Spleen (tissue), 11 donors: ENCODE data around the gene BAIAP2L1. TPM values are rescaled to one million over a fixed set of nuclear protein-coding genes. Genes with fewer than 3 reads are reported as not detected.

Experiments
- DNase-seq: peaks from one replicate; pipeline ENCODE4 v3.0.0-alpha.2; 2020
- H3K27ac ChIP-seq, 8 donors: fragments of 200-600 bp; sonication (generic) in 7 of 8; 1 replicate in 4 of 8; 2 replicates in 4 of 8; pipeline versions ENCODE4 v1.5.0 to v1.8.0; 2016 to 2021; ENCODE audit warnings: inconsistent platforms in 4 of 8, mild to moderate bottlenecking in 4 of 8, moderate library complexity in 1 of 8
- H3K27me3 ChIP-seq, 7 donors: fragments of 200-600 bp; sonication (generic) in 6 of 7; replicated peaks in 1 of 7; 1 replicate in 4 of 7; 2 replicates in 3 of 7; pipeline versions ENCODE4 v1.5.0 to v1.8.0; 2016 to 2021; ENCODE audit warnings: inconsistent platforms in 3 of 7, mild to moderate bottlenecking in 1 of 7
- H3K36me3 ChIP-seq, 6 donors: fragments of 200-600 bp; sonication (generic) in 5 of 6; 1 replicate in 4 of 6; 2 replicates in 2 of 6; pipeline versions ENCODE4 v1.5.0 to v1.8.0; 2016 to 2021; ENCODE audit warnings: inconsistent platforms in 2 of 6
- H3K4me1 ChIP-seq, 6 donors: fragments of 200-600 bp; sonication (generic) in 5 of 6; 1 replicate in 3 of 6; 2 replicates in 3 of 6; pipeline versions ENCODE4 v1.5.0 to v1.8.0; 2016 to 2021; ENCODE audit warnings: inconsistent platforms in 3 of 6
- H3K4me3 ChIP-seq, 8 donors: fragments of 200-600 bp; sonication (generic) in 7 of 8; 1 replicate in 4 of 8; 2 replicates in 4 of 8; pipeline versions ENCODE4 v1.5.0 to v1.8.0; 2016 to 2021; ENCODE audit warnings: inconsistent platforms in 4 of 8, mild to moderate bottlenecking in 4 of 8, moderate library complexity in 2 of 8
- H3K9me3 ChIP-seq, 8 donors: fragments of 200-600 bp; sonication (generic) in 7 of 8; 1 replicate in 4 of 8; 2 replicates in 4 of 8; pipeline versions ENCODE4 v1.5.0 to v1.8.0; 2016 to 2021; ENCODE audit warnings: inconsistent platforms in 4 of 8
- POLR2A ChIP-seq, 3 donors: fragments of 450-650 bp; IDR thresholded peaks; one replicate each; pipeline ENCODE4 v1.5.1; 2017; ENCODE audit warnings: antibody characterized with exemption in 3 of 3, mild to moderate bottlenecking in 1 of 3
- POLR2AphosphoS5 ChIP-seq, 3 donors: sonication (generic); formaldehyde crosslinking; IDR thresholded peaks; one replicate each; pipeline ENCODE4 v1.5.1; 2017; ENCODE audit warnings: antibody characterized with exemption in 3 of 3
- WGBS, 5 donors: extraction: QIAGEN DNeasy Blood & Tissue Kit in 3 of 5; methylation state at CpG; one replicate each; pipeline versions ENCODE4 v1.1.5 to v1.1.7; 2013 to 2018; 5-methylcytosine and 5-hydroxymethylcytosine counted together
- intact Hi-C: fragments of 100-400 bp; cut with DNase I; formaldehyde crosslinking; loops from one replicate; pipeline ENCODE4 v1.15.0; 2023; ENCODE audit warnings: low total_unique reads
- polyA plus RNA-seq, 3 donors: library from polyadenylated mRNA; stranded (reverse); fragments of 200-250 nt; gene quantifications; one replicate each; pipeline ENCODE4 v1.2.1, GENCODE V29; 2013
- total RNA-seq, 7 donors: library from RNA; depleted of rRNA in 3 of 7; stranded (reverse); fragments of >200 nt in 3 of 7; fragmentation: NEBNext Ultra II Directional in 4 of 7; extraction: Animal tissue kit (Norgen Biotek cat#: 25700) in 4 of 7; gene quantifications; one replicate each; pipeline versions ENCODE4 v1.1.0 to v1.2.1, GENCODE V29; 2016 to 2021
- TF ChIP-seq, protein P1 (sequence below), 11 experiments: fragments of 200-600 bp in 7 of 11; fragments of 450-650 bp in 4 of 11; sonication (generic) in 4 of 11; IDR thresholded peaks in 8 of 11; conservative IDR thresholded peaks in 3 of 11; 1 replicate in 7 of 11; 2 replicates in 4 of 11; pipeline versions ENCODE4 v1.4.0 to v1.8.0; 2016 to 2021; ENCODE audit warnings: antibody characterized with exemption in 11 of 11, inconsistent platforms in 4 of 11, mild to moderate bottlenecking in 1 of 11
- donor health status: healthy with polysubstance abuse.
- donor health status: DM: no; HTN: no; CAD: no; lungs with moderate emphysema.
- donor health status: DM: no; HTN: no; CAD: no.
- donor health status: Bipolar disorder and iron deficiency.
- donor health status: healthy.
- donor health status: DM: no; HTN: no; CAD: no.
- donor health status: DM: yes; HTN: yes; CAD: no.

Gene BAIAP2L1
- total and polyA plus RNA-seq, 10 donors = 0.72 to 2.6 (median 1.5) TPM

DNA sequence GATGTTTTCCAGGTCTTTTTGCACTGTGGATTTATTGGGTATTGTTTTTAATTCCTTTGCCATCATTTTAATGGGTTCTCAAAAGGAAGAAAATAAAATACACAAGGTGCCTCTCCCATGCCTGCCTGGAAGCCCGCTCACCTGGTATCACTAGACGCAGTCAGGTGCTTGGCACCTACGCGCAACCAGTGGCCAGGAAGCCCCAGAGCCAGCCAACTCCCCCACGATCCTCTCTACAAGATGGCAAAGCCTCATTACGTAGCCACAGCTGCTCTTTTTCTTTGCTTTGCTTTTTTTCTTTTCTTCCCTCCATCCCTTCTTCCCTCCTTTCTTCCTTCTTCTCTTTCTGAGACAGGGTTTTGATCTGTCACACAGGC, 34.3 kb downstream of the BAIAP2L1 start:
- intact Hi-C loops = no loop called here
- H3K36me3 ChIP-seq = no peaks in the 10 kb centered on the region
- H3K27ac ChIP-seq = peak overlapping the region in 7 of 8 donors; percentile 26 to 66 (median 55)
- peaks cover 0 to 4% (median 0%) of the 10 kb centered on the region in 6 donors for H3K4me1 ChIP-seq
- H3K27me3 ChIP-seq = peaks cover 0 to 4% (median 0%) of the 10 kb centered on the region in 7 donors
- H3K9me3 ChIP-seq = no peaks in the 10 kb centered on the region
- H3K4me3 ChIP-seq = no peak overlapping the region
- peak; percentile 43 for DNase-seq
- WGBS, 5 donors = 89 to 99% (median 91%) methylated on average over 6 of the region's 6 CpGs
- TF ChIP-seq, protein P1, sequence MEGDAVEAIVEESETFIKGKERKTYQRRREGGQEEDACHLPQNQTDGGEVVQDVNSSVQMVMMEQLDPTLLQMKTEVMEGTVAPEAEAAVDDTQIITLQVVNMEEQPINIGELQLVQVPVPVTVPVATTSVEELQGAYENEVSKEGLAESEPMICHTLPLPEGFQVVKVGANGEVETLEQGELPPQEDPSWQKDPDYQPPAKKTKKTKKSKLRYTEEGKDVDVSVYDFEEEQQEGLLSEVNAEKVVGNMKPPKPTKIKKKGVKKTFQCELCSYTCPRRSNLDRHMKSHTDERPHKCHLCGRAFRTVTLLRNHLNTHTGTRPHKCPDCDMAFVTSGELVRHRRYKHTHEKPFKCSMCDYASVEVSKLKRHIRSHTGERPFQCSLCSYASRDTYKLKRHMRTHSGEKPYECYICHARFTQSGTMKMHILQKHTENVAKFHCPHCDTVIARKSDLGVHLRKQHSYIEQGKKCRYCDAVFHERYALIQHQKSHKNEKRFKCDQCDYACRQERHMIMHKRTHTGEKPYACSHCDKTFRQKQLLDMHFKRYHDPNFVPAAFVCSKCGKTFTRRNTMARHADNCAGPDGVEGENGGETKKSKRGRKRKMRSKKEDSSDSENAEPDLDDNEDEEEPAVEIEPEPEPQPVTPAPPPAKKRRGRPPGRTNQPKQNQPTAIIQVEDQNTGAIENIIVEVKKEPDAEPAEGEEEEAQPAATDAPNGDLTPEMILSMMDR (IDR thresholded peaks at IDR 0.05 in 8 of 11, conservative IDR thresholded peaks at IDR 0.05 in 3 of 11) = no peak
- no peak for TF ChIP-seq POLR2A (IDR thresholded peaks at IDR 0.05)
- TF ChIP-seq POLR2AphosphoS5 (IDR thresholded peaks at IDR 0.05) = no peak

DNA sequence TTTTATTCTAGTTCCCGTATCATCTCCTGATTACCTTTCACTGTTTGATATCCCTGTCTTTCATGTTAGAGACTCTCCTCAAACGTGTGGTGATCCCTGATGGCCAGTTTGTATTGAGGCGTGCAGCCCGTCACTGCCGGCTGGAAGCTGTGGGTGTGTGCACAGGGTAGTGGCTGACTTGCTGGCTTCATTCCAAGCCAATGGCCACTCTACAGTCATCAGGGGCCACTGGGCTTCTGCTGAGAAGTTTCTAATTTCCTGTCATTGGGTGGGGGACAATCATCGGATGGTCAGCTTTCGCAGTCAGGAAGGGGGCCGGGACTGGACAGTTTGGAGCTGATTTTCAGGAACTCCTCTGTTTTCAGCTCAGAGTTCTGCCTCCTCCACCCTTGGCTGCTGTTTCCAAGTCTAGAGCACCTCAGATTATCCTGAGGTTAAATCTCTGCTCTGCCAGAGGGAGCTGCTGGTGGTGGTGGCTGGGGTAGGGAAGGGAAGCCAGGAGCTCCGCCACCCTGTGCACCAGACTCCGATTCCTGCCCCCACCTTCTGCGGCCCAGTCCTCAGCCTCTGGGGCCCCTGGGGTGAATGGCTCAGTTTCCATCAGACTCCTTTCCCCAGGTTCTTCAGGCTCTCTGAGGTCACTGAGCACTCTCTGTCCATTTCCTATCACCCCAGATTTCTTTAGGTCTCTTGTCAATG, 34.9 kb downstream of the BAIAP2L1 start:
- 70 to 75% (median 72%) methylated on average over 11 of the region's 11 CpGs for WGBS, 5 donors
- Histone ChIP-seq H3K27ac (peak overlapping the region in 7 of 8 donors; percentile 26 to 66 (median 55)), H3K9me3 (no peaks in the 10 kb centered on the region), H3K4me3 (no peak overlapping the region), H3K27me3 (peaks cover 0 to 4% (median 0%) of the 10 kb centered on the region in 7 donors), H3K4me1 (peaks cover 0 to 4% (median 0%) of the 10 kb centered on the region in 6 donors), H3K36me3 (no peaks in the 10 kb centered on the region)
- DNase-seq = peak; percentile 74
- intact Hi-C loops = no loop called here
- TF ChIP-seq POLR2AphosphoS5 (IDR thresholded peaks at IDR 0.05) (peak in 2 of 3 donors; percentile 55 to 71), POLR2A (IDR thresholded peaks at IDR 0.05) (no peak)
- TF ChIP-seq, protein P1 (IDR thresholded peaks at IDR 0.05 in 8 of 11, conservative IDR thresholded peaks at IDR 0.05 in 3 of 11) = no peak

GRCh38 chr7:98364220-98364619, 36.7 kb downstream of the BAIAP2L1 start:
- intact Hi-C loops = no loop called here
- no peak for TF ChIP-seq POLR2AphosphoS5 (IDR thresholded peaks at IDR 0.05)
- no peak for TF ChIP-seq POLR2A (IDR thresholded peaks at IDR 0.05)
- TF ChIP-seq, protein P1 (IDR thresholded peaks at IDR 0.05 in 8 of 11, conservative IDR thresholded peaks at IDR 0.05 in 3 of 11) = no peak
- 91 to 97% (median 95%) methylated on average over 8 of the region's 8 CpGs for WGBS, 5 donors

GRCh38 chr7:98362517-98362916, 38.4 kb downstream of the BAIAP2L1 start:
- no peaks in the 10 kb centered on the region for H3K9me3 ChIP-seq
- TF ChIP-seq POLR2A (IDR thresholded peaks at IDR 0.05) (no peak), POLR2AphosphoS5 (IDR thresholded peaks at IDR 0.05) (no peak)
- TF ChIP-seq, protein P1 (IDR thresholded peaks at IDR 0.05 in 8 of 11, conservative IDR thresholded peaks at IDR 0.05 in 3 of 11) = no peak
- WGBS, 5 donors = 79 to 93% (median 87%) methylated on average over 4 of the region's 4 CpGs
- H3K27me3 ChIP-seq = no peaks in the 10 kb centered on the region
- H3K27ac ChIP-seq = no peak overlapping the region
- peak; percentile 15 for DNase-seq
- intact Hi-C loops = no loop called here
- H3K4me3 ChIP-seq = no peak overlapping the region
- H3K4me1 ChIP-seq = peaks cover 0 to 9% (median 2%) of the 10 kb centered on the region in 6 donors
- no peaks in the 10 kb centered on the region for H3K36me3 ChIP-seq

More at GRCh38 chr7:98364220-98364619, 36.7 kb downstream of the BAIAP2L1 start:
- H3K27ac ChIP-seq = no peak overlapping the region
- no peaks in the 10 kb centered on the region for H3K9me3 ChIP-seq
- H3K4me3 ChIP-seq = no peak overlapping the region
- no peaks in the 10 kb centered on the region for H3K36me3 ChIP-seq
- peaks cover 0 to 9% (median 2%) of the 10 kb centered on the region in 6 donors for H3K4me1 ChIP-seq
- H3K27me3 ChIP-seq = peaks cover 0 to 4% (median 0%) of the 10 kb centered on the region in 7 donors
- DNase-seq = peak; percentile 18
